Hematopoietic multipotent progenitor cell treated with erythropoietin and hydrocortisone succinate and interleukin-3 and kit ligand, for 17 days (in vitro differentiated cells): ENCODE data around the gene CARNS1.

Experiments
- DNase-seq: peaks from one replicate; pipeline ENCODE4 v3.0.0-alpha.2; 2015; ENCODE audit warnings: low spot score

Gene CARNS1

GRCh38 chr11:67465530-67465929, 50.1 kb downstream of the CARNS1 start:
- DNase-seq, result peak; percentile 81

- no peak for DNase-seq
These were observed 50.9 kb downstream of the CARNS1 start for GRCh38 chr11:67466367-67466766.

GRCh38 chr11:67466962-67467771, 51.7 kb downstream of the CARNS1 start:
- DNase-seq, result peak; percentile 21

GRCh38 chr11:67468056-67468455, 52.6 kb downstream of the CARNS1 start:
- peak; percentile 14 for DNase-seq

- no peak for DNase-seq
These were observed 52.9 kb downstream of the CARNS1 start for GRCh38 chr11:67468456-67468758.

GRCh38 chr11:67468759-67469507, 53.5 kb downstream of the CARNS1 start, which contains the start of gene TMEM134:
TMEM134 (minus strand) TSS chr11:67469251; CDS start chr11:67469192, 59 bp downstream.
- DNase-seq, result peak; percentile 92

- no peak for DNase-seq
These were observed 54.0 kb downstream of the CARNS1 start for GRCh38 chr11:67469508-67469811.

- DNase-seq, result no peak
These were observed 55.0 kb downstream of the CARNS1 start for GRCh38 chr11:67470337-67471002.

GRCh38 chr11:67472882-67473281, 57.4 kb downstream of the CARNS1 start:
- DNase-seq, result no peak
